ENCODE results near the gene DRP2.
"Not testable (repeated sequence)": the region's sequence is repeated elsewhere in the genome, so short reads cannot be mapped to it uniquely, and the experiment has no call there.

DRP2 gene

DNA sequence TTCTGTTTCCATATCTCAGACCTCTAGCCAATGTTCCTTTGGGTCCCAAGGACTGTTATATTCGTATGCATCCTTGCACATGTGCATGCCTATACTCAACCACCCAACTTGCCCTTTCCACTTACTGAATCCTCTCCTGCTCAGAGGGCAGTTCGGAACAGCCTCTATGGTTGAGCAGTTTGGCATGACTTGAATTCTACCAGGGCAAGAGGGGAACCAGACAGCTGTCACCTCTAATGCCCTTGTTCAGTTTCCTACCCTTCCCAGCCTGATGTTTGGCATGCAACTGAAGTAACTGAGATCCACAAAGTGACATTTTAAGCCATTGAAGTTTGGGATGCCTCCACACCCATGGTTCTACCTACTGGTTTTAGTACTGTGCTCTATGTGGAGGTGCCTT is 17.5 kb downstream of the DRP2 start:
- no peak for DNase-seq

DNA sequence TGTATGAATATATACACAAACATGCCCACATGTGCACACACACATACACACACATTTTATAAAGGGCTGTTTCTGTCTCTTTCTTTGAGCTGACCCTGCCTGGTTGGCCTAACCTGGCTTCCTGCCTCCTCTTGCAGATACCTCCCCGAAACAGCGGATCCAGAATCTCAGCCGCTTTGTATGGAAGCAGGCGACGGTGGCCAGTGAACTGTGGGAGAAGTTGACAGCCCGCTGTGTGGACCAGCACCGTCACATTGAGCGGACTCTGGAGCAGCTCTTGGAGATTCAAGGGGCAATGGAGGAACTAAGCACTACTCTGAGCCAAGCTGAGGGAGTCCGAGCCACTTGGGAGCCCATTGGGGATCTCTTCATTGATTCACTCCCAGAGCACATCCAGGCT is 21.9 kb downstream of the DRP2 start:
- no peak for DNase-seq

DNA sequence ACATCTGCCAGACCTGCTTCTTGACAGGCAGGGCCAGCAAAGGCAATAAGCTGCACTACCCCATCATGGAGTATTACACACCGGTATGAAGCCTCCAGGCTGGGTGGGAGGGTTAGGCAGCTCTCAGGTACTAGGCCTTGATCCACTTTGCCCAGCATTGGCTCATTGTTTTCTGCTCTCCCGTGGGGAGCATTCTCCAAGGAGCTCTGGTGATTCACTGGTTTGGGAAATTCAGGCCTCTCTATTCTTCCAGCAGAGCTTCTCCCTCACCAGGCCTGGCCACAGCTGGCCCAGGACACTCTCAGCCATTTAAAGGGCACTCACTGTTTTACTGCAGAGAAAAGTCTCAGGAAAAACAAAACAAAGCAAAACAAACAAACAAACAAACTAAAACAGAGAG is 33.0 kb downstream of the DRP2 start:
- DNase-seq = no peak

DNA sequence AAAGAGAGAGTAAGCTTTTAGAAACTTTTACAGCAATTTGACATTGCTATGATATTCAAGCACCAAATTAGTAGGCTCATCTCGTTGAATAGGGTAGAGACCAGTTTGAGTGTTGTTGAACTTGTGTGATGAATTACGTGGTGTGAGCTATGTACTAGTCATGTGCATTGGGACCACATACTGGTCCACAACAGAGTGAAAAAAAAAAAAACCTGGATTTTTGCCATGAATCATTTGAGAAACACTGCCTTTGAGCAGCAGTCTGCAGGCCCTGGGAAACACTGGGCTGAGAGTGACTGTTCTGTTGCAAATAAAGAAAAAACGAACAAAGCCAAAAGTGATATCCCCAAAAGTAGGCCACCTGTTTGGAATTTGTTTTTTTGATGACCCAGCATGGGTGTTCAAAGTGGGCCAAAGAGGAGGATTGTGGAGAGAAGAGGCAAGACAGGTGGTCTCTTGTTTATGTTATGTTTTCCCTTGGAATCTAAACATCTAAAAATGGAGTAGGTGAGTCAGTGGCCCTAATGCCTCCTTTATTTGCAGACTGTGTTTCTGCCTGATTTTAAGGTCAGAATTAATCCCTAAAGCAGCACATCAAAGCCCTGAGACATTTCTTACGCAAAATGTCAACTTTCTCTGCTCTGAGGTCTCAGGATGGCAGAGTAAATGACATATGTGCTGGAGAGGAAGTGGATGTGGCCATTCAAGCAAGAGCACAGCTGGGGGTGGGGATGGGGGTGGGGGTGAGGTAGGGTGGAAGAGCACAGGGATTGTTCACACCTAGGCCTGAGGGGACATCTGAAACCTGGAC is 38.1 kb downstream of the DRP2 start:
- no peak for DNase-seq

DNA sequence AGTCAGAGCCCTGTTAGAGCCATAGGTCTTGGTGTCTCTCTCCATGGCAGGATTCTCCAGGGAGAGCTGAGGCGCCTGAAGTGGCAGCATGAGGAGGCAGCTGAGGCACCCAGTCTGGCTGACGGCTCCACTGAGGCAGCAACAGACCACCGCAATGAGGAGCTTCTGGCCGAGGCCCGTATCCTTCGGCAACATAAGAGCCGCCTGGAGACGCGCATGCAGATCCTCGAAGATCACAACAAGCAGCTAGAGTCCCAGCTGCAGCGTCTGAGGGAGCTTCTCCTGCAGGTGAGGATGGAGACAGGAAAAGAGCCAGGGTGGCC is 38.6 kb downstream of the DRP2 start:
- no peak for DNase-seq

DNA sequence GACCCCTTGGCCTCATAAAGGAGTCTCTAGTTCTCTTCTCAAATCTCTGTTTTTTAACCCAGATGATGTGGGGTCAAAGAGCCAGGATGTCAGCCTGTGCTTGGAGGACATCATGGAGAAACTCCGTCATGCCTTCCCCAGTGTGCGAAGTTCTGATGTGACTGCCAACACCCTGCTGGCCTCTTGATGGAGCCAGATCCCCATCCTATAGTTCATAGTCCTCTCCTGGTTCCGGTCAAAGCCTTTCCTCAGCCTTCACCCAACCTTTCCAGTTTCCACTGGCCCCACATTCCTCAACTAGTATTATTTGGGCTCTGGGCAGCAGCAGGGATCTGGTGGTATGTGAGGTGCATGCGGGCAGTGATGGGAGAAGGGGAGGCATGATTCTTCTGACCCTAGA is 40.8 kb downstream of the DRP2 start:
- no peak for DNase-seq

DNA sequence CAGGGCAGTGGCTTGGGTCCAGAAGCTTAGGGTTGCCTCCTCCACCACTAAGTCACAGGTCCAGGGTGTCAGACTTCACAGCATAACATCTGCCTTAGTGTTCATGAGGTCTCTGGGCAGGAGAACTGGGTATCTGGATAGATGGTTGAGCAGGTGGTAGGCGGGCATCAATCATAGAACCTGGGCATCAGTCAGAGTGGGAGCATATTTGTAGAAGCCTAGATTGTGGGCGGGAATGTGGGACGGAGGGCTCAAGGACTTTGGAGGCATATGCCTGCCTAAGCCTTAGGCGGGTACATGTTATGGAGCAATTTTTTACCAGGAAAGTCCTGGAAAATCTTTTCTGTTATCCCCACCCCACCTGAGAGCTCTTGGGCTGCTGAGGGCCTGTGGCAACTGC is 43.0 kb downstream of the DRP2 start:
- DNase-seq = no peak

DNA sequence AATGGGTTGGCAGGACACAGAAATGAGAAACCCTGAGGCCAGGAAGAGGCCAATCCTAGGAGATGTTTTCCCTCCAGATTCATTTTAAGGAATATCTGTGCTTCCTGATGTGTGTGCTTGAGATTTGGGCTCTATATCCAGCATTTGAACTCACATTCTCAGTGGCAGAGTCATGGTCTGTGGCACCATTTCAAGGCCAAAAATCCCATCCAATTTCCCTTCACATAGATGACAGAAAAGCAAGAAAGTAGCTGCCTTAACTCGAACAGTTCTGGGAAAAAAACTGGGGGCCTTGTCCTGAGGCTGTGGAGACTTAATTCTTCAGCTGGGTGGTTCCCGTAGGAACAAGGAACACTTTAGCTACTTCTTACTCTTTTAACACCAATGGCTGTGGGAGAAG is 44.2 kb downstream of the DRP2 start:
- DNase-seq = no peak

DNA sequence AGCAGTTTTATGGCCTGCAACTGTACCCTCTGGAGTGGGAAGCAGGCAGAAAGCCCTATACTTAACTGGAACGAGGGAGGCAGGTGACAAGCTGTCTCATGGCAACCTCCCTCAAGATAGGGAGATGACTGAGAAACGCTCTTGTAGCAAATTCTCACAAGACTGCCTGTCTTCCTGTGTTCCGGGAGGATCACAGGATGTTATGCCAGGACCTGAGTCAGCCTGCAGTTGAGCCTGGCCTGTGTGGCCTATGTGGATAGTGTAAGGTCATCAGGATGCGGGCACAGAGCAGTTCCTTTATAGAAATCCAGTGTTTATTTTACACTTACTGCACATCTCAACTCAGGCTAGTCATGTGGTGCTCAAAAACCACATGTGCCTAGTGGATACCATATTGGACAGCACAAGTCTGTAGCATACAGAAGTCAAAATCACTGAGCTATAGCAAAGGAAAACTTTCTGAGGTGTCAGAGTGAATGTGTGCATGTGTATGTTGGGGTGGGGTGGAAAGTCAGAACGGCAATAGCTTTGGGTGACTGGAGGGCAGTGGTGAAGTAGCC is 46.4 kb downstream of the DRP2 start:
- no peak for DNase-seq

DNA sequence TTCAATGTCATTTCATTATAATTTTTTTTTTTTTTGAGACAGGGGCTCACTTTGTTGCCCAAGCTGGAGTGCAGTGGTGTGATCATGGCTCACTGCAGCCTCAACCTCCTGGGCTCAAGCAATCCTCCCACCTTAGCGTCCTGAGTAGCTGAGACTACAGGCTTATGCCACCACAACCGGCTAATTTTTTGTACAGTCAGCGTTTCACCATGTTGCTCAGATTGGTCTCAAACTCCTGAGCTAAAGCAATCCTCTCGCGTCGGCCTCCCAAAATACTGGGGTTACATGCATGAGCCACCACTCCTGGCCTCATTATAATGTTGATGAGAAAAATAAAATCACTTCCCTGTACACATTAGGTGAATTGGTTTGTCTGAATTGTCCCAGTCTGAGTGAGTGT is 54.6 kb downstream of the DRP2 start:
- DNase-seq = no peak

DNA sequence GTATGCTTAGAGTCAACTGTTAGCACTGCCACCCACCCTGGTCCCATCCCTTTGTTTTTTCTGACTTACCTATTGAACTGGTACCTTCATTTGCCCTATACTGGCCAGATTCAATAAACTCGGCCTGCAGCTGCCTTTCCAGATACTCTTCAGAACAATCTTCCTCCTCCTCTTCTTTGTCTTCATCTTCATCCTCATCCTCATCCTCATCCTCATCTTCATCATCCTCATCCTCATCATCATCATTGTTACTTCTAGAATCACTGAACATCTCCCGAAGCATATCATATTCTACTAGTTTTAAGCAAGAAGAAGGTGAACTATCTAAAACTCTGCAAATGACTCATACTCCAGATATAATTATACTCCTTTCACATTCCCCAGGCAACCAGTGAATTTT is 56.7 kb downstream of the DRP2 start:
- DNase-seq = no peak

DNA sequence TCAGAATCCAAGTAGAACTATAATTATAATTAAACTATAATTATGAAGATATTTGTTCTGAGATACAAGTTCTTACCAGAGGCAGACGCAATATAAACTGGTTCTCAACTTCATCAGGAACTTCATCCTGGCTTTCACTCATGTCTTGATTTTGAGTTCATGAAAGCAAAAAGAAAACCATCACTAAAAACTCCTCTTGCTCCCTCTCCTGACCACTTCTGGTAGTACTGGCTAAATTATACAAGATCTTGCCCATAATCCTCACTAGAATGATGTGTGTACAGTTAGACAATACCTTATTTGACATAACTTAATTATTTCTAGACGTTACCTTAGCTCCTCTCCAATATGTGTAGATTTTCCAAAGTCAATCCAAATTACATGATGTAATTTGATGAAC is 67.8 kb downstream of the DRP2 start:
- peak; percentile 28 to 45 (median 36) for DNase-seq

DNA sequence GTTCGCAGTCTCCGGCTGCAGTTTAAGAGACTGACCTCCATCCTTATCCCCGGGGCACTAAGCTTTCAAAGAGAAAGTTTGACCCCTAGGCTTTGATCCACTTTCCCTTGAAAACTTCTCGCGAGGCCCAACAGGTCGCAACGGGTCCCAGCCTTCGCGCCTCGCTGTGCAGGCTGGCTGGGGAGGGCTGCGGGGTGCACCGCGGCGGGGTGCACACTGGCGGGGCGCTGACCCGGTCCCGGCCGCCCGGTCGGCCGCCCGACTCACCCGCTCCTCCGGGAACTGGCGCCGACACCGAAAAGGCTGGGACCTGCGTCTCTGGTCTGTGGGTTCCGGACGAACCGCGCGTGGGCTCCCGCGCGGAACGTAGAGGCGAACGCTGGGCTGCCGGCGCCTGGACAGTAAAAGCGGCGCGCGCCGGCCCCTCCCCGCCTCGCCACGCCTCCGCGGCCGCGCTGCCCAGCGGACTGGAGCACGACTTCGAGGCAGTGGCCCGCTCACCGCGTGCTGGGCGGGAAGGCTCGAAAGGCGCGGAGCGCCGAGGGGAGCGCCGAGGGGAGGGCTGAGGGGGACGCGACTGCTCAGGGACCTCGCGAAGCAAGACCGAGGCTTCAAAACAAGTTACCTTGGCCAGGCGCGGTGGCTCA is 71.5 kb downstream of the DRP2 start, which contains the start of gene TAF7L:
Gene TAF7L, minus strand, starts transcription at position 378 of the 647 bp plus-strand sequence. CDS start 3,791 bp downstream, outside the sequence.
- DNase-seq = peak in 2 of 3 donors; percentile 5 to 15

DNA sequence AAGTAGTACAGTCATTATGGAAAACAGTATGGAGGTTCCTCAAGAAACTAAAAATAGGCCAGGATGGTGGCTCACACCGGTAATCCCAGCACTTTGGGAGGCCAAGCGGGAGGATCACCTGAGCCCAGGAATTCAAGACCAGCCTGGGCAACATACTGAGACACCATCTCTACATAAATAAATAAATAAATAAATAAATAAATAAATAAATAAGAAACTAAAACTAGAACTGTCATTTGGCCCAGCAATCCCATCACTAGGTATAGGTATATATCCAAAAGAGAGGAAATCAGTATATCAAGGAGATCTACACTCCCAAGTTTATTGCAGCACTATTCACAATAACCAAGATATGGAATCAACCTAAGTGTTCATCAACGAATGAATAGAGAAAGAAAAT is 76.0 kb downstream of the DRP2 start:
- DNase-seq = not testable (repeated sequence)

DNA sequence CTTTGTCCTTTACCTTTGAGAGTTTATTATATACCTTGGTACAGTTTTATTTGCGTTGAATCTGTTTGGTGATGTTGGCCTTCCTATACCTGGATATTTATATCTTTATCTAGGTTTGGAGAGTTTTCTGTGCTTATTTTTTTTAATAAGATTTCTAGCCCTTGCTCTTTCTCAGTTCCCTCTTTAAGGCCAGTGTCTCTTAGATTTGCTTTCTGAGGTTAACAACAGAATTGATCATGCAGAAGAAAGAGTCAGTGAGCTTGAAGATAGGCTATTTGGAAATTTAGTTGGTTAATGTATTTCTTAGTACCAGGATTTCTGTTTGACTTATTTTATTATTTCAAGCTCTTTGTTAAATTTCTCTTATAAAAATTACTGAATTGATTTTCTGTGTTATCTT is 84.2 kb downstream of the DRP2 start:
- DNase-seq = no peak
